Measurements from ENCODE around the gene PRSS1.

DNA sequence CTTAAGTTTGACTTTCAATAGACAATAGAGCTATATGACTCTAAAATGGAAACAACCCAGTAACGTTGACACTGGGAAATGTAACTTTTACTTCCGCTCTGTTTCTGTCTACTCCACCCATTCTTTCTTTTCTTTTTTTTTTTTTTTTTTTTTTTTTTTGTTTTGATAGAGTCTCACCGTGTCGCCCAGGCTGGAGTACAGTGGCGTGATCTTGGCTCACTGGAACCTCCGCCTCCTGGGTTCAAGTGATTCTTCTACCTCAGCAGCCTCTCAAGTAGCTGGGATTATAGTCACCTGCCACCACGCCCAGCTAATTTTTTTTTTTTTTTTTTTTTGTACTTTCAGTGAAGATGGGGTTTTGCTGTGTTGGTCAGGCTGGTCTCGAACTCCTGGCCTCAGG, 35.4 kb downstream of the PRSS1 start:
- no peak for TF ChIP-seq STAT1 (IDR thresholded peaks at IDR 0.05; ENCODE audit: unreplicated experiment)
- TF ChIP-seq CREB1 (CRISPR knock-in tag; IDR thresholded peaks at IDR 0.05; ENCODE audit: low read depth) = no peak
- TF ChIP-seq, protein P1, sequence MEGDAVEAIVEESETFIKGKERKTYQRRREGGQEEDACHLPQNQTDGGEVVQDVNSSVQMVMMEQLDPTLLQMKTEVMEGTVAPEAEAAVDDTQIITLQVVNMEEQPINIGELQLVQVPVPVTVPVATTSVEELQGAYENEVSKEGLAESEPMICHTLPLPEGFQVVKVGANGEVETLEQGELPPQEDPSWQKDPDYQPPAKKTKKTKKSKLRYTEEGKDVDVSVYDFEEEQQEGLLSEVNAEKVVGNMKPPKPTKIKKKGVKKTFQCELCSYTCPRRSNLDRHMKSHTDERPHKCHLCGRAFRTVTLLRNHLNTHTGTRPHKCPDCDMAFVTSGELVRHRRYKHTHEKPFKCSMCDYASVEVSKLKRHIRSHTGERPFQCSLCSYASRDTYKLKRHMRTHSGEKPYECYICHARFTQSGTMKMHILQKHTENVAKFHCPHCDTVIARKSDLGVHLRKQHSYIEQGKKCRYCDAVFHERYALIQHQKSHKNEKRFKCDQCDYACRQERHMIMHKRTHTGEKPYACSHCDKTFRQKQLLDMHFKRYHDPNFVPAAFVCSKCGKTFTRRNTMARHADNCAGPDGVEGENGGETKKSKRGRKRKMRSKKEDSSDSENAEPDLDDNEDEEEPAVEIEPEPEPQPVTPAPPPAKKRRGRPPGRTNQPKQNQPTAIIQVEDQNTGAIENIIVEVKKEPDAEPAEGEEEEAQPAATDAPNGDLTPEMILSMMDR (conservative IDR thresholded peaks at IDR 0.05; ENCODE audit: low read depth in 2 of 2) = no peak
- TF ChIP-seq NANOG (IDR thresholded peaks at IDR 0.05; ENCODE audit: borderline replicate concordance) = no peak
- TF ChIP-seq POLR2AphosphoS5 (IDR thresholded peaks at IDR 0.05; ENCODE audit: low read depth) = no peak
- TF ChIP-seq, protein P2, sequence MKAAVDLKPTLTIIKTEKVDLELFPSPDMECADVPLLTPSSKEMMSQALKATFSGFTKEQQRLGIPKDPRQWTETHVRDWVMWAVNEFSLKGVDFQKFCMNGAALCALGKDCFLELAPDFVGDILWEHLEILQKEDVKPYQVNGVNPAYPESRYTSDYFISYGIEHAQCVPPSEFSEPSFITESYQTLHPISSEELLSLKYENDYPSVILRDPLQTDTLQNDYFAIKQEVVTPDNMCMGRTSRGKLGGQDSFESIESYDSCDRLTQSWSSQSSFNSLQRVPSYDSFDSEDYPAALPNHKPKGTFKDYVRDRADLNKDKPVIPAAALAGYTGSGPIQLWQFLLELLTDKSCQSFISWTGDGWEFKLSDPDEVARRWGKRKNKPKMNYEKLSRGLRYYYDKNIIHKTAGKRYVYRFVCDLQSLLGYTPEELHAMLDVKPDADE (IDR thresholded peaks at IDR 0.05) = no peak
- TF ChIP-seq EZH2 (IDR thresholded peaks at IDR 0.05; ENCODE audit: low read depth, unreplicated experiment) = no peak
- TF ChIP-seq EZH2phosphoT487 (IDR thresholded peaks at IDR 0.05; ENCODE audit: unreplicated experiment) = no peak
- no peak for TF ChIP-seq ZNF114 (CRISPR knock-in tag; IDR thresholded peaks at IDR 0.05)
- TF ChIP-seq ZNF331 (CRISPR knock-in tag; IDR thresholded peaks at IDR 0.05; ENCODE audit: low read depth) = no peak
- TF ChIP-seq ZNF462 (CRISPR knock-in tag; IDR thresholded peaks at IDR 0.05) = no peak
- no peak for TF ChIP-seq REST (IDR thresholded peaks at IDR 0.05; ENCODE audit: unreplicated experiment)

Data from GM23338 (cell line).